Measurements from ENCODE around the gene CCT6A.
"Not testable (repeated sequence)": the region's sequence is repeated elsewhere in the genome, so short reads cannot be mapped to it uniquely, and the experiment has no call there.

Gene CCT6A

DNA sequence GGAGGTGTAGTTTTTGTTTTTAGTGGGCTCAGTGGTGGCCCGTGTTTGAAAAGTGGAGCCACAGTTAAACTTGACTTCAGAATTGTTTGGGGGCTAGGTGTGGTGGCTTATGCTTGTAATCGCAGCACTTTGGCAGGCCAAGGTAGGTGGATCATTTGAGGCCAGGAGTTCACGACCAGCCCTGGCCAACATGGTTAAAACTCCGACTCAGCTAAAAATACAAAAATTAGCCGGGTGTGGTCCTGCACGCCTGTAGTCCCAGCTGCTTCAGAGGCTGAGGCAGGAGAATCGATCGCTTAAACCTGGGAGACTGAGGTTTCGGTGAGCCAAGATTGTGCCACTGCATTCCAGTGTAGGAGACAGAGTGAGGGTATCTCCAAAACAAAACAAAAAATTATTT, 1.8 kb downstream of the CCT6A start:
- no peak for DNase-seq

DNA sequence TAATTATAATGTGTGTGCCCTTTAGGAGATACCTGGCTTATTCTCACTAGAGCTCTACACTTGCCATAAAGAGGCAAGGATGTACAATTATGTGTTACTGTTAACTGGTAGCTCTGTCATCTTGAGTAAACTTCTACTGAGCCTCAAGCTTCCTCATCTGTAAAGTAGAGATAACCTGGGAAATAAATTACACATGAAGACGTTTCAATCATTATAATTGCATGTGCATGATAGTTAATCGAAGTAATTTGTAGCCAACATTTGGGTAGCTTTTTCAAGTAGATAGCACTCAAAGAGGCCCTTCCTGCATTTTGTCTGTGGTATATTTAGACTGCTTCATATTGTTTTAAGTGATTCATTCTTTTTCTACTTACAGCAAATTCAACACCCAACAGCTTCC, 2.4 kb downstream of the CCT6A start:
- no peak for DNase-seq

DNA sequence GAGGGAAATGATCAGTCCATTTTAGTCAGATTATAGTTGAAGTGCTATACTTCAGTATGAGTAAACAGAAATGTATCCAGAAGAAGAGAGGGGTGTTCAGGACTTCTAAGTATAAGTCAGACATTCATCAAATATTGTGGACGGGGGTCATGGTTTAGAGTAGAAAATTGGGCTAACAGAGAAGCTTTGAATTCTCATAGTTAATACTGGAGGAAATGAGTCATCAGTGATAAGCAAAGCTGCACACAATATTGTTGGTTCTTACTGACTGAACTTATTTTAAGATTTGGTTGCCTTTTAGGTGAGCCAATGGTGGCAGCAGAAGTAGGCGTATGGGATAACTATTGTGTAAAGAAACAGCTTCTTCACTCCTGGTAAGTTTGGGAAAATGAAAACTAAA, 10.8 kb downstream of the CCT6A start:
- no peak for DNase-seq

DNA sequence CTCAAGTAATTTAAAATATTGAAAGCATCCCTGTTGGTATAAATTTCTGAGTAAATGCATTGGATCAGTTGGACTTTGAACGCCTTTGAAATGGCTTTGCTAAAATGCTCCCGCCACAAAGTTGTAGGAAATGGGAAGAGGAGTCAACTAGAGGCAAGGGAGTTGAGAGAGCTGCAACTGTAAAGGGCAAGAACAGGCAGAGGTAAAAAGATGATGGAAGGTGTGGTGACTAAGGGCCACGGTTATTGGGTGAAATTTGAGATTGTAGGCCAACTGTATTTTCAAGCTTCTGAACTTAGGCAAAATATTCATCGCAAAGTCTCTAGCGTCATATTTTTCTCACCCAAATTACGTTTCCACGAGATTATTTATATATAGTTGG, 11.9 kb downstream of the CCT6A start:
- DNase-seq, result no peak

DNA sequence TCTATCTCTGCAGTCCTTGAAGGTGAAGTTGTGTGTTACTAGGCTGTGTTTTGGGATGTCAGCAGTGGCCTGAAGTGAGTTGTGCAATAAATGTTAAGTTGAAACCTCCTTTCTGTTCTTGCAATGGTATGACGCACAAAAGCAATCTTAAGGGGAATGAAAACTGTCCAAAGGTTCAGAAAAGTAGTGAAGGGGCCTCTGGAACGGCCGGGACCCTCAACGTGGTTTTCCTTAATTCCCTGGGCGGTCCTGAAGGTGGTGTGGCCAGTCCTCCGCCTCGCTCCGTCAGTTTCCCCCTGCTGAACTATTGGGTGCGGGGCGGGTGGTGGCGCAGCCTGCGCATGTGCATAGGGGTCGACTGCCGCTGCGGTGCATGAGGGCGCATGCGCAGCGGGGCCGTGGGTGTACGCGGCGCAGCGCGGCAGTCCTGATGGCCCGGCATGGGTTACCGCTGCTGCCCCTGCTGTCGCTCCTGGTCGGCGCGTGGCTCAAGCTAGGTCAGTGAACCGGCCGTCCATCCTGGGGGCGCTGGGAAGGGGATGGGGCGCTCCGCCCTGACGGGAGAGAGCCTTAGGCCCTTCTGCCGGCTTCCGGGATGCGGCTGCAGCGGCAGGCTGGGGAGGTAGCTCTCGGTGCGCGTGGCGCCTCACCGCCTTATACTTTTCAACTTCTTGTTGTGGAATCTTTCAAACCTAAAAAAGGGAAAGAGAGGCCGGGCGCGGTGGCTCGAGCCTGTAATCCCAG, 12.5 kb downstream of the CCT6A start, which contains the start of gene SUMF2:
Gene SUMF2 (plus strand): TSS at position 405 of the 744 bp plus-strand sequence. CDS start 26 bp downstream, at position 431.
- peak; percentile 86 to 95 for DNase-seq

DNA sequence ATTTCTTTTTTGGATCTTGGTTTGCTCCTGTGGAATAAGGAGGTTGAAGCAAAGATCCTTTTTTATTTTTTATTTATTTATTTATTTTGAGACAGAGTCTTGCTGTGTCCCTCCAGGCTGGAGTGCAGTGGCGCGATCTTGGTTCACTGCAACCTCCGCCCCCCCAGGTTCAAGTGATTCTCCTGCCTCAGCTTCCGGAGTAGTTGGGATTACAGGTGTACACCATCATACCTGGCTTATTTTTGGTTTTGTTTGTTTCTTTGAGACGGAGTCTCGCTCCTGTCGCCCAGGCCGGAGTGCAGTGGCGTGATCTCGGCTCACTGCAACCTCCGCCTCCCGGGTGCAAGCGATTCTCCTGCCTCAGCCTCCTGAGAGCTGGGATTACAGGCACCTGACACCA, 14.8 kb downstream of the CCT6A start:
- not testable (repeated sequence) for DNase-seq

DNA sequence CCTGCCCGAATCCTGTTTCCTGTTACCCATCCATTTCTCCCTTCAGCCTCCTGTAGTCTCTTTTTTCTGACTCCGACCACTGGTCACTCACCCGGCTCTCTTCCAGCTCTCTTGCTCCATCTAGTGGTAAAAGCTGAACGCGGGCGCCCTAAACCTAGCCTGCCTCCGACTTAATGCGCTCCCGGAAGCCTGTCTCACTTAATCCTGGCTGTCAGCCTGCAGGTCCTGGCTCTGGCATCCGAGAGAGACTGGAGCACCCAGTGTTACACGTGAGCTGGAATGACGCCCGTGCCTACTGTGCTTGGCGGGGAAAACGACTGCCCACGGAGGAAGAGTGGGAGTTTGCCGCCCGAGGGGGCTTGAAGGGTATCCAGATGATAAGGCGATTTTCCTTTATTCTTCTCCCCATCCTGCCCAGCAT, 22.8 kb downstream of the CCT6A start:
- peak; percentile 87 to 89 for DNase-seq

DNA sequence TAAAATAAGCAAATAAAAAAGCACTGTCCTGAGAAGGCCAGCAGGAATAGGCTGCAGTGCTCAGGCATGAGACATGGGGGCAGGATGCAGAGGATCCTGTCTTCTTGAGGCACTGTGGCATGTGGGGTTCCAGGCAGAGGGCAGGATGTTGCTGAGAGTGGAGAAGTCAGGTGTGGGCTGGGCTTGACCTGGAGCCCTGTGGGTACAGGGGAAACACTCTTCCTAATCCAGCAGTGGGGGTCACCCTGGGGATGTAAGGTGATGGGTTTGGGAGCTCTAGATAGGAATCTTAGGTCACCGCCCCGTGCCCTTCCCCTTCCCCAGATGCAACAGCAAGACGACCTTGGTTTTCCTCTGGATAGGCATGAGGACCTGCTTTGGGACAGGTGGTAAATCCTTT, 26.1 kb downstream of the CCT6A start:
- DNase-seq, result no peak

DNA sequence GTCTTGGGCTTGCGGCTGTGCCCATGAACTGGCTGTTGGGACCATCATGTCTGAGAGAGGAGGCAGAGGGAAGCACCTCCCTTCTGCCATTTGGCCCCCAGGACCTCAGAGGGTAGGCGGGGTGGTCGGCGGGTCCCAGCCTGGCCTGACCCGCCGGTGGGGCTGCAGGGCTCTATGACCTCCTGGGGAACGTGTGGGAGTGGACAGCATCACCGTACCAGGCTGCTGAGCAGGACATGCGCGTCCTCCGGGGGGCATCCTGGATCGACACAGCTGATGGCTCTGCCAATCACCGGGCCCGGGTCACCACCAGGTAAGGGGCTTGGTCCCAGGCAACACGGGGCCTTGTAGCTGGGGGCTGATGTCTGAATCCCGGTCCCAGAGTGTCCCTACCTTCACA, 26.6 kb downstream of the CCT6A start:
- DNase-seq, result no peak

DNA sequence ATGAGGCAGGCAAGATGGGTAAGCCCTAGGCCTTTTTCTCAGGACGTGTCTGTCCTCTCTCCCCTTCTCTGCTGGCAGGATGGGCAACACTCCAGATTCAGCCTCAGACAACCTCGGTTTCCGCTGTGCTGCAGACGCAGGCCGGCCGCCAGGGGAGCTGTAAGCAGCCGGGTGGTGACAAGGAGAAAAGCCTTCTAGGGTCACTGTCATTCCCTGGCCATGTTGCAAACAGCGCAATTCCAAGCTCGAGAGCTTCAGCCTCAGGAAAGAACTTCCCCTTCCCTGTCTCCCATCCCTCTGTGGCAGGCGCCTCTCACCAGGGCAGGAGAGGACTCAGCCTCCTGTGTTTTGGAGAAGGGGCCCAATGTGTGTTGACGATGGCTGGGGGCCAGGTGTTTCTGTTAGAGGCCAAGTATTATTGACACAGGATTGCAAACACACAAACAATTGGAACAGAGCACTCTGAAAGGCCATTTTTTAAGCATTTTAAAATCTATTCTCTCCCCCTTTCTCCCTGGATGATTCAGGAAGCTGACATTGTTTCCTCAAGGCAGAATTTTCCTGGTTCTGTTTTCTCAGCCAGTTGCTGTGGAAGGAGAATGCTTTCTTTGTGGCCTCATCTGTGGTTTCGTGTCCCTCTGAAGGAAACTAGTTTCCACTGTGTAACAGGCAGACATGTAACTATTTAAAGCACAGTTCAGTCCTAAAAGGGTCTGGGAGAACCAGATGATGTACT, 28.1 kb downstream of the CCT6A start:
- peak; percentile 89 to 94 for DNase-seq

DNA sequence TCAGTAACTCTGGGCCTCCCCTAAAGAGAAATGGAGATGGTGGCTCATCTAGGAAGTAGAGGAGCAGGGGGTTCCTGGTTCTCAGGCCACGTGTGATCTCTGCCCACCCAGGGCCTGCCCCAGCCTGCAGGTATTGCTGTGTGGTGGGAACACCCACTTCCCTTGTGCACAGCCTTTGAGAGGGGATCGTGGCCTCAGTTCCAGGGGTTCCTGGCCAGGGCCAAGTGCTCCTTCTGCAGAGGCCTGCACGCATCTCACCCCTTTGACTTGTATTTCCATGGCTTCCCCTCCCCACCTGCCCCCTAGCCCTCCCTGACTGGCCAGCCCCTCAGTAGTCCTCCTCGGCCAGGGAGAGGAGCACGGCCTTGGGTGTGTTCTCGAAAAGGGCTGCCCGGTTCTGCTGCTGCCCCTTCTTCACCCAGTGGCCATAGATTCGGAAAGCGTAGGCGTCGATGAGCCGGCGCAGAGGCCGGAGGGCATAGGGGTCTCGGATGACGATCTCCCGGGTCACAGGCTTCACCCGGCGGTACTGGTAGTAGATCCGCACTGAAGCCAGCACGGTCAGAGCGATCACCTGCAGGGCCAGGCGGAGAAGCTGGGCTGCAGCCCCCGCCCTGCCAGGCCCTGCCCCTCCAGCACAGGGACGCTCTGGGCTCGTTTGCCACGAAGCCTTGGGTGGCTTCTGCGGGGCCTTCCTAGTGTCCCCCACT, 29.3 kb downstream of the CCT6A start:
- not testable (repeated sequence) for DNase-seq

DNA sequence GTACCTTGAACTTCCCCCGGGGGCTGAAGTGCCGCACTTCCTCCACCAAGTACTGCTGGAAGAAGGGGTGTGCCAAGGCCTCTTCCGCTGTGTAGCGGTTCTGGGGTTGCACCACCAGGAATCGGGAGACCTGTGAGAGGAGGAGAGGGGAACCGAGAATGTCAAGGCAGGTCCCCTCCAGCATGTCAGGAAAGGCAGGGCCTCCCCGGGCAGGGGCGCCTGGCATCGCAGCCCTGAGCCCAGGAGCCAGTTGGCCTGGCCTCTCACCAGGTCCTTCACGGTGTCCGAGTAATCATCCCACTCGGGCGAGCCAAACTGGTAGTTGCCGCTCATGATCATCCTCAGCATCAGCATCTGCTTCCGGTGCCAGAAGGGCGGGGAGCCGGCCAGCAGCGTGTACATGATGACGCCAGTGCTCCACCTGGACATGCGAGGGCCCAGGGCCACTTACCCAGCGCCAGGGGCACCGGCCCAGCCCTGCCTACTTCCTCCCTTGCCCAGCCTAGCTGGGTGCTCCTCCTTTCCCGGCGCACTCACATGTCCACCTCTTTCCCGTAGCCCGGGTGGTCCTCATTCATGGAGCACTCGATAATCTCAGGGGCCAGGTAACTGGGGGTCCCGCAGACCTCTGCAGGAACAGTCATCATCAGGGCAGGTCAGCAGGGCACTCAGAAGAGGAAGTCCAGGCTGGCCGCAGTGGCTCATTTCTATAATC, 30.2 kb downstream of the CCT6A start:
- peak; percentile 52 to 88 for DNase-seq

DNA sequence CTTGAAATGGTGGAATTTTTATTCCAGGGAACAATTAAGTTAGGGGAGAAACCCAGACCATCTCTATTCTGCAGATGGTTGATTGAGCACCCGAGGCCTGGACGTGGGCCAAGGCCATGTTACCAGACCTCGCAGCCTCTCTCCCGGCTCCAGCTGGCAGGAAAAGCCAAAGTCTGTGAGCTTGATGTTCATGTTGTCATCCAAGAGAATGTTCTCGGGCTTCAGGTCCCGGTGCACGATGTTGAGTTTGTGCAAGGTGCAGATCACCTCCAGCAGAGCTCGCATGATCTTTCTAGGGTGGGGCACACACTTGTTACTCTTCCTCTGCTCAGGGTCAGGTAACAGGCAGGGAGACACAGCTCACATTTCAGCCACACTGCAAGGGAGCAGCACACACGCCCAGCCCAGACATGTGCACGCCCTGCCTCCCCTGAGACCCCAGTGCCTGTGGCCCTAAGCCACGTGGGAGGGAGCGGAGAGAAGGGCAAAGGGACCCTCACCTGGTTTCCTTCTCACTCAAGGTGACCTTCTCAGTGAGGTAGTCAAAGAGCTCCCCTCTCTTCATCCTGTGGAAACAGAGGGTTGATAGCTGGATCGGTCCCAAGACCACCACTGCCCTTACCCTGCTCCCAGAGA, 31.7 kb downstream of the CCT6A start:
- DNase-seq, result peak; percentile 81 to 85

DNA sequence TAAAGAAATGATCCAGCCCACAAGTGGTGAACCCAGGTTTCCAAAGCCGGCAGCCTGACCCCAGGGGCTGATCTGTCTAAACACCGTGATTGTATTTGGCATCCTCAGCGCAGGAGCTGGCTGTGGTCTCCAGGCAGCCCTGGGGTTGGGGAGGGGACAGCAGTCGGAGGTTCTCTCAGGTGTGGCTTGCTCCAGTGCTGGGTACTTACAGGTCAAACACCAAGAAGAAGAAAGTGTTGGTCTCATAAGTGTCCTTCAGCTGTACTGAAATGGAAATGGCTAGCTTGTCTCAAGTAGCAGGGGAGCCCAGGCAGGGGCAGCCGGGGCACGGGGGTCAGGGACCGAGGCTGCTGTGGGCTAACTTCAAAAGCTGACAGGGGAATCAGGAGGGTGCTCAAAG, 35.2 kb downstream of the CCT6A start:
- no peak for DNase-seq

DNA sequence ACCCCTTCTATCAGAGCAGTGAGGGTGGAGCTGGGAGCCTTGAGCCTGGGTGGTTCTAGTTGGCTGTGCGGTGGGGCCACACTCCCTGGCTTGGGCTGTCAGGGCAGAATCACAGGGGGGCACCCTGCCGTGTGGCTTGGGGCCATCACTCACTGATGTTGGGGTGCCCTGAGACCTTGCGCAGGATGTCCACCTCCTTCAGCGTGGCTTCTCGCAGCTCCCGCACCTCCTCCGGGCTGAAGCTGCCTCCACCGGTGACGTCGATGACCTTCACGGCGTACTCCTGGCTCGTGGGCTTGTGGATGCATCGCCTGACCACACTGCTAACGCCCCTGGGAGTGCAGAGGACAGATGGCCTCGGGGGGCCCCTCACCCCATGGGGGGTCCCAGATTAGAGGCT, 35.9 kb downstream of the CCT6A start:
- DNase-seq, result no peak

DNA sequence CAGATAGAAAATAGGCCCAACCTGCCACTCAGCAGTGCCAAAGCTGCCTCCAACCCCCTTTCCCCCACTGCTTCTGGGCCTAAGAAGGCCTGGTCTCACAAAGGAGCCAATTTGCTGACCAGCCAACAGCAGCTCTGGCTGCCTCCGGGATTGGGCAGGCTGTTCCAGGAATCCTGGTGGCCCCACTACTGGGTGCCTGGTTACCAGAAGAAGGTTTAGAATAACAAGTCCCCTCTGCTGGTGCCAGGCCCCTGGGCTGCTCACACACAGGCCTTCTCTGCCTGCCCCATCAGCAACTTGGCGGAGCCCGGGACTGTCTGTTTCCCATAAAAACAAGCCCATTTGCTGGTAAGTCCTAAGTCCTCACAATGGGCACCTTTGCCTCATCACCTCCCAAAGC, 40.0 kb downstream of the CCT6A start:
- DNase-seq, result no peak

DNA sequence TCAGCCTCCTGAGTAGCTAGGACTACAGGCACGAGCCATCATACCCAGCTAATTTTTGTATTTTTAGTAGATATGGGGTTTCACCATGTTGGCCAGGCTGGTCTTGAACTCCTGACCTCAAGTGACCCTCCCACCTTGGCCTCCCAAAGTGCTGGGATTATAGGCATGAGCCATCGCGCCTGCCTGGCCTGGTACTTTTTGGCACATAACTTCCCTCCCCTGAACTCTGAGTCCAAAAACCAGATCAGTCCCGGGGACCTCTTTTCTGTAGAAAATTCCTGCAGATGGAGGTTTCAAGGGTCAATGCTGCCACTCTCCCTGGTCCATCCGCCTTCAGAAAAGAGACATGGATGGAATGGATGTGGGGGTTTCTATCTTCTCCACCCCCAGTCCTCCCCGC, 40.8 kb downstream of the CCT6A start:
- DNase-seq, result not testable (repeated sequence)

DNA sequence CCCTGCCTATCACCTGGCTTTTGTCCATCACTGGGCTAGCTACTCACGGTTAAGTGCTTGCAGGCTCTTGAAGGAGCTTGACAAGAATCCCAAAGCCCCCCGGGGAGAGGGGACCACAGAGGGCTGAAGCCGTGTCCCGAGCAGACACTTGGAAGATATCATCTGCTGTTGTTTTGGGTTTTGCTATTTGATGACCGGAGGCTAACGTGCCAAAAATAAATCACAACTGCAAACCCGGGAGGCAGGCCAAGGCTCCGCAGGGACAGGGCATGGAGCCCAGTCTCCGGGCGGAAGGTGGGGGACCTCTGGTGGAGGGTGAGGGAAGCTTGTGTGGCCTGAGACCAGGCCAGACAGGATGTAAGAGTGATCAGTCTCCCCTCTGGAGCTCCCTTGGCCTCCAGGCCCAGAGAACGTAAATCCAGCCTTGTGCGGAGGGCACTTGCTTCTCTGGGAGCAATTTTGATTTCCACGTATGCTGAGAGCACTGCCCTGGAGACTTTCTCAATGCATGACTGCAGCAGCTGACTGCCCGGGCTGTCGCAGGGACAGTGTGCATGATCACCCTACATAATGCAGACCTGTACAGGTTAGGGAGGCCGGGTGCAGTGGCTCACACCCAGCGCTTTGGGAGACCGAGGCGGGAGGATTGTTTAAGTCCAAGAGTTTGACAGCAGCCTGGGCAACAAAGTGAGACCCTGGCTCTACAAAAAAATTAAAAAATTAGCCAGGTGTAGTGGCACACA, 41.4 kb downstream of the CCT6A start, which contains the start of gene PHKG1:
Gene PHKG1 (minus strand): TSS at position 164 of the 743 bp plus-strand sequence. CDS start 4,011 bp downstream, outside the sequence.
- DNase-seq, result peak; percentile 59 to 82

DNA sequence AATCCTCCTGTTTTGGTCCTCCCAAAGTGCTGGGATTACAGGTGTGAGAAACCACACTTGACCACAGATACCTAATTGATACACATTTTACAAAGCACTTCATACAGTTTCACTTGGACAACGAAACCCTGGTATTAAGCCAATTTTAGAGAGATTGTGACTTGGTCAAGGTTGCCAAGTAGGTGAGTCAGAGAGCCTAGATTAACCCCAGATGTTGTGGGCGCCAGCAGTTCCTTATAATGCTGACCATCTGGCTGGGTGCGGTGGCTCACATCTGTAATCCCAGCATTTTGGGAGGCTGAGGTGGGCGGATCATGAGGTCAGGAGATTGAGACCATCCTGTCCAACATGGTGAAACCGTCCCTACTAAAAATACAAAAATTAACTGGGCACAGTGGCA, 46.1 kb downstream of the CCT6A start:
- DNase-seq, result no peak

DNA sequence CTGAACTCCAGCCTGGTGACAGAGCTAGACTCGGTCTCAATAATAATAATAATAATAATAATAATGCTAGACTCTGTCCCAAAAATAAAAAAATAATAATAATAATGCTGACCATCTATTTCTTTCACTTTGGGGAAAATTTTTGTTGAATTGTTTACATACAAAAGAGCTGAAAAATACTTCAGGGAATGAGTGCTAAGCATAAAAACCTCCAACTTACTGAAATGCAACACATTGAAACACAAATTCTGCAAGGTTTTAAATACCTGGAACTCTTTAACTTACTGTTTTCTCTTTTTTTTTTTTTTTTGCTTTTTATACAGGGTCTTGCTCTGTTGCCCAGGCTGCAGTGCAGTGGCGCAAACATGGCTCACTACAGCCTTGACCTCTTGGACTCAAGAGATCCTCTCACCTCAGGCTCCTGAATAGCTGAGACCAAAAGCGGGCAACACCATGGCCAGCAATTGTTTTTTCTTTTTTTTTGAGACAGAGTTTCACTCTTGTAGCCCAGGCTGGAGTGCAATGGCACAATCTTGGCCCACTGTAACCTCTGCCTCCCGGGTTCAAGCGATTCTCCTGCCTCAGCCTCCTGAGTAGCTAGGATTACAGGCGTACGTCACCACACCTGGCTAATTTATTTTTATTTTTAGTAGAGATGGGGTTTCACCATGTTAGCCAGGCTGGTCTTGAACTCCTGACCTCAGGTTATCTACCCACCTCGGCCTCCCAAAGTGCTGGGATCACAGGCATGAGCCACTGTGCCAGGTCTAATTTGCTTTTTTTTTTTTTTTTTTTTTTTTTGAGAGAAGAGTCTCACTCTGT, 46.8 kb downstream of the CCT6A start:
- not testable (repeated sequence) for DNase-seq

DNA sequence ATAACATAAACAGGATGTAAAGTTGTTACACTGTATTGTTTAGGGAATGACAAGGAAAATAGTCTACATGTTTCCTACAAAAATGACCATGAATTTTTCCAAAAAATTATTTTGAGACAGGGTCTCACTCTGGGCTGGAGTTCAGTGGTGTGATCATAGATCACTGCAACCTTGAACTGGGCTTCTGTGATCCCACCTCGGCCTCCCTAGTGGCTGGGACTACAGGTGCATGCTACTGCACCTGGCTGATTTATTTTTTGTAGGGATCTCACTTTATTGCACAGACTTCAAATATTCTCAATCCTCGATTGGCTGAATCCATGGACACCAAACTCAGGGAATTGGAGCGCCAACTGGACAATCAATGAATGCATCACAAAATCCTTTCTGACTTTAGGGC, 48.1 kb downstream of the CCT6A start:
- no peak for DNase-seq
